Stimulated activated CD8-positive, alpha-beta memory T cell treated with anti-CD3 and anti-CD28 coated beads, Interleukin-4, amount 100 ng/mL, for 48 hours (primary cell): ENCODE data around the gene ZNF266.
A peak's percentile ranks its signal among the peaks of the same experiment; 100 is the strongest.

ENCODE experiments used
- DNase-seq: peaks from one replicate; pipeline ENCODE4 v3.0.0-alpha.2; 2020

Gene ZNF266

DNA sequence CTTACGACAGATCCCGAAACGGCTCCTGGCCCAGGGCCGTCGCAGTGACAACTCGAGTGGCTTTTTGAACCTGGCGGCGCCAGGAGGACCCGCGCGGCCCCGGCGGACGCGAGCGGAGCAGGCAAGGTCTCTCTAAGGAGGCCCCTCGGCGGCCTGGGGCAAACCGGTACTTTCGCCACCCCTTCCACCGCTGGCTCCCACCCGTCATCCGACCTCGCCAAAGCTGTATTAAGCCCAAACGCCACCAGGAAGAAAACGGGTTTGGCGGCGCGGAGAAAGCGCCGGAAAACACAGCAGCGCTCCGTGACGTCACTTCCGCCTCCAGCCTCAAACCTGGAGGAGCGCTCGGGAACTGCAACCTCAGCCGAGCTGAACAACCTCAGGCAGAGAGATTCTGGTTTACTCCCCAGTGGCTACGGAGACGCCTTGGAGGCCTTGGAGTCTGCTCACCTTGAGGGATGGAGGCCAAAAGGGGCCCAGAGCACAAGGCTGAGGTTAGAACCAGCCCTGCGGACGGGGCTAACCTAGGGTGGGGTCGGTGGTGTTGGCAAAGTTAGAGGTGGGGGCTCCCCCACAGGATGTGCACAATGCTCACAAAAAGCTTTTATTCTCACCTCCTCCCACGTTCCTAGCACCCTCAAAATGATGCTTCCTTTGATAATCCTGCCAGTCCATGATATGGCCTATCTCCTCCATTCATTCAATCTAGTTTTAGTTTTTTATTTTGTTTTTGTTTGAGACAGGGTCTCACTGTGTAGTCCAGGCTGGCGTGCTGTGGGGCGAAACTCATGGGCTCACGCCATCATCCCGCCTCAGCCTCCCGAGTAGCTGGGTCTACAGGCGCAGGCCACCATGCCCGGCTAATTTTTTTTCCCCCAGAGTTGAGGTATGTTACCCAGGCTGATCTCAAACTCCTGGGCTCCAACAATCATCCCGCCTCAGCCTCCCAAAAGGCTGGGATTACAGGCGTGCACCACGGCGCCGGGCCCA is at the start of gene ZNF266:
Gene ZNF266 (minus strand): TSS at position 295 of the 990 bp plus-strand sequence. CDS start 15,484 bp downstream, outside the sequence.
- DNase-seq, result peak; percentile 96

- no peak for DNase-seq
Observed at GRCh38 chr19:9485140-9485539, 49.8 kb upstream of the ZNF266 start.

DNA sequence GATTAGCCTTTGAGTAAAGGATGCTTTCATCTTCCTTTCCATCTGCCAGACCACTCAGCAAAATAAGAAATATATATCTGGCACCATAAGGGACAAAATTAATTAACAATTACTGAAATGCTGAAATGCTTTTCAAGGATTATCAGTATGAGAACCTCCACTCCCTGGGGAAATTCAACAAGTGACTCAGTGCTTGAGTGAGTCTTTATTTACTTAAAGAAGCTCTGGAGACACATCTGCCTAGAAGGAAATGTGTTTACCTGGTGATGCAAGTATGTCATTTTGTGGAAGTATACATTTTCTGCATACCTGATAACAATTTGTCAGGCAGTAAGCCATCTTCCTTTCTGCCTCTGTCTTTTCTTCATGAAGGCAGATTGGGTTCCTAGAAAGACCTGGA is 39.6 kb upstream of the ZNF266 start:
- DNase-seq, result no peak

DNA sequence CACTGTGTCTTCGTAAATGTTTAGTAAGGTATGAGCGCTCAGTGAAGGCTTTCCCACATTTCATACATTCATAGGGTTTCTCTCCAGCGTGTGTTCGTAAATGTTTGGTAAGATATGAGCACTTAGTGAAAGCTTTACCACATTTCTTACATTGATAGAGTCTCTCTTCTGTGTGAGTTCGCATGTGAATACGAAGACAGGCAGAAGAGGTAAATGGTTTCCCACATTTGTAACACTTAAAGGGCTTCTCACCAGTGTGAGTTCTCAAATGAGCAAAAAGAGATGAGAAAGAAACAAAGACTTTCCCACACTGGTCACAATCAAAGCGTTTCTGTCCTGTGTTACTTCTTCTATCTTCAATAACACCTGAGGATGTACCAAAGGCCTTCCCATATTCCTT is 31.8 kb upstream of the ZNF266 start:
- no peak for DNase-seq

- no peak for DNase-seq
Observed at GRCh38 chr19:9461938-9462337, 26.6 kb upstream of the ZNF266 start.

- no peak for DNase-seq
Observed at GRCh38 chr19:9456018-9456689, 20.8 kb upstream of the ZNF266 start.

- DNase-seq, result no peak
Observed at GRCh38 chr19:9453953-9454352, 18.6 kb upstream of the ZNF266 start.

DNA sequence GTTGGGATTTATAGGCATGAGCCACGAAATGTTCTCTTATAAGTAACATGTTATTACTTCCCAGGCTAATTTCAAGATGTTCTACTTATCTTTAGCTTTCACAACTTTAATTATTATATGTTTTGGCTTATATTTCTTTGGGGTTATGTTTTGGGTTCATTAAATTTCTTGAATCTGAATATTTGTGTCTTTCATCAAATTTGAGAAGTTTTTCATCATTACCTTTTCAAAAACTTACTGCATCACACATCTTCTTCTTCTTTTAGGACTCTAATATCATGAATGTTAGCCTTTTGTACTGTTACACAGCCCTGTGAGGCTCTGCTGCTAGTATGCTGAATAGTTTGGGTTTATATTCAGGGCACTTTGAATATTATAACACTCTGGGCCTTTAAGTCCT is 9.7 kb upstream of the ZNF266 start:
- no peak for DNase-seq

DNA sequence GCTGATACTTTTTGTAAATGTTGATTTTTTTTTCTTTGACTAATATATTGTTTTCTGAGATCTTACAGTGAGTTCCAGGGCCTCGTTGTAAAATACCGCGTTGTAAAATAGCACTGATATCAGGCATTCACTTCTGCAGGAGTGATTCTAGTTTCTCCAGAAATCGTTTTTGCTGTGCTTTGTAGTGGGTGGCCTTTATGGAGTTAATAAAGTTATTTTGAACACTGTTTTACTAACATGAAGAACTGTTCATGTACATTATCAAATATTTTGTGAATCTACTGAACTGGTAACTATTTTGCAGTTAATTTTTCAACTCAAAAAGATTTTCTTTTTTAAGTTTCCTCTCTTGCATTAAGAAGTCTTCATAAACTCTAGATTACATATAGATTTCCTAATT is 985 bp upstream of the ZNF266 start:
- no peak for DNase-seq

DNA sequence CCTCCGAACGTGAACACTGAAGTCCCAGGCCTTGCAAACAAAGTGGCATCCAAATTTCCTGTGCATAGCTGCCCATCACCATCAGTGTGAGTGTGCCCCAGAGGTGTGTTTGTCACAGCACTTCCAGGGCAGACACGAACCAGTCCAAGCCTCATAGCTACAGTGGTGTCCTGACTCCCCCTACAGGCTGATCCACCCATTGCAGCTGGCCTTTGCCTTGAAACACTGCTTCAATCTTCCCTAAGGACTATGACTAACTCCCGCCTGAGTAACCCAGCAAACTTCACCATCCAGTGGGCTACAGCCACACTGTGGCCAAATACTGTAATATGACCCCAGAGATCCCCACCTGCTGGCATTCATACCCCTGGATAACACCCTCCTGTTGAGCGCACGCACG is 3.9 kb downstream of the ZNF266 start:
- peak; percentile 80 for DNase-seq

DNA sequence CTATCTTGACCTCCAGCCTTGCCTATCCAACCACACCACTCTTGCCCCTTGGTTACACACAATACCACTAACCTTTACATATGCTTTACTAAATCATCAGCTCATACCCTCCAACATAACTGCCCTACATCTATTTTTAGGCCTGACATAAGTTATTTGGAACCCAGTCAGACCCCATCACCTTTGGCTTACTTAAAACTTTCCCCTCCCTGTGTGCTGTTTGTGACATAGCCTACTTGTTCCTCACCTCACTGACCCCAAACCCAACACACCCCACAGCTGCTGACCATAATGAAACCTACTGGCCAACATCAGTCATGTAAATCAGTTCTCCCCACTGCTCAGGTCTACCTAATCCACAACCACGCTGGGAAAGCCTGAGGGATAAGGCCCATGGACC is 4.9 kb downstream of the ZNF266 start:
- DNase-seq, result no peak

- no peak for DNase-seq
Observed at GRCh38 chr19:9427941-9428340, 7.4 kb downstream of the ZNF266 start.

- no peak for DNase-seq
Observed at GRCh38 chr19:9413240-9413954, 22.0 kb downstream of the ZNF266 start.

- DNase-seq, result no peak
Observed at GRCh38 chr19:9407827-9408226, 27.5 kb downstream of the ZNF266 start.

DNA sequence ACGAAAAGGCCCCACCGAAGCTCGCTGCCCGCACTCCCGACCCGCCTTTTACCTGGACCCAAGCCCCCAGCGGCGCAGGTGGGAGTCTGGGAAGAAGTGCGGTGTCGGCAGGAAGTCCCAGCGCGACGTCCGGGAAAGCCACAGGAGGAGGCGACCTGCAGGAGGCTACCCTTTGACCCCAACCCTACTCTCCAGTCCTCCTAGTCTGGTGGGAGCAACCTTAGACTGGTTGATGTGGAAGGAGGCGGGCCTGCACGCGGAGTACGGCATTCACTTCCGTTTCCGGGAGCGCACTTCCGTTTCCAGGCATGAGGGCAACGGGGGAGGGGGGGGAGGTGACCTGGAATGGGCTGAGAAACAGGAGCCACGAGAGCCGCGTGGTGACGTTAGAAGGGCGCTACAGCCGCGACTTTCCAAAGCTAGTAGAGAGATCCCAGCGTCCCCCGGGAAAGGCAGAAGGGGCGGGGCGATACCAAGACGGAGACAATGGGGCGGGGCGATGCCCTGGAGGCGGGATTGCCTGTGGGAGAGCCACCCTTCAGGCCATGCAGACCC is 28.5 kb downstream of the ZNF266 start:
- peak; percentile 68 for DNase-seq

- no peak for DNase-seq
Observed at GRCh38 chr19:9381361-9381785, 54.0 kb downstream of the ZNF266 start.

GRCh38 chr19:9370738-9371619 is 64.4 kb downstream of the ZNF266 start:
- DNase-seq, result no peak

DNA sequence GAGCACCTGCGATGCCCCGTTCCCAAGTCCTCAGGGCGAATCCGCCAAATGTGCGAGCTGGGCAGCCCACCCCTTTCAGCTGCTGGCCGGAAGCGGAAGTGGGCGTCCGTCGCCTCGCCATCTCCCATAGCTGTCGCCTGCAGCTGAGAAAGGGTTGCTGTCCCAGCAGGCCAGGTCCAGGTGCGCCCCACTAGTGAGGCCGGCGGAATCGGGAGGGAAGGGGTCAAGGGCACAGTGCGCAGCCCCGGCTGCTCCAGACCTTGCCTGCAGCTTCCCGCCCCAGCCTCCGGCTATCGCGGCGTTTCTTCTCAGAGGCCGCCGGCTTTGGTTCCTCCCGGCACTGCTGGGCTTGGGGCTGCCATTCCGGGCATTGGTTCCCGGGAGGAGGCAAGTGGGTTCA is 72.5 kb downstream of the ZNF266 start, which contains the start of gene ZNF177:
Gene ZNF177 (plus strand): TSS at position 109 of the 400 bp plus-strand sequence. CDS start 15,299 bp downstream, outside the sequence.
- peak; percentile 23 for DNase-seq
